COLO668 (cell line): Measurements from ENCODE around the gene MGMT.

Experiments used
- DNase-seq: peaks from one replicate; lab custom pipeline; 2025; ENCODE audit not compliant: unreplicated experiment; lab: John Stamatoyannopoulos, UW

MGMT gene

DNA sequence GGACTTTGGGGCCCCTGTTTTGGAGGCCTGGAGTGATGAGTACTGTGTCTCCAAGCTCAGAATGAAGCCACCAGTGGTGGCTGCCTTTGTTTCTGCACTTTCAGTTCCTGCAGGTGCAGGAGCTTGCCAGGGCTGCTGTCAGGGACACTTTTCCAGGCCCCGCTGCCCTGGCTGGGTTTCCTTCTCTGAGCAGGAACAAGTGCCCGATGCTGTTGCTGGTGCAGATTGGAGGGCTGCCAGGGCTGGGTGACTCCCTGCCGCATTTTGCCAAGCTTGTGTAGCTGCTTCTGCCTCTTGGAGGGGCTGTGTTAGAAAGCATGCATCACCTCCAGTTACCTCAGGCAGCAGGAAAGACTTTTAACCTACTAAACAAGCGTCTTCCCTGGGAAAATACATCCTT, 211.1 kb downstream of the MGMT start:
- DNase-seq, result no peak

GRCh38 chr10:129679207-129679606, 212.2 kb downstream of the MGMT start:
- no peak for DNase-seq

DNA sequence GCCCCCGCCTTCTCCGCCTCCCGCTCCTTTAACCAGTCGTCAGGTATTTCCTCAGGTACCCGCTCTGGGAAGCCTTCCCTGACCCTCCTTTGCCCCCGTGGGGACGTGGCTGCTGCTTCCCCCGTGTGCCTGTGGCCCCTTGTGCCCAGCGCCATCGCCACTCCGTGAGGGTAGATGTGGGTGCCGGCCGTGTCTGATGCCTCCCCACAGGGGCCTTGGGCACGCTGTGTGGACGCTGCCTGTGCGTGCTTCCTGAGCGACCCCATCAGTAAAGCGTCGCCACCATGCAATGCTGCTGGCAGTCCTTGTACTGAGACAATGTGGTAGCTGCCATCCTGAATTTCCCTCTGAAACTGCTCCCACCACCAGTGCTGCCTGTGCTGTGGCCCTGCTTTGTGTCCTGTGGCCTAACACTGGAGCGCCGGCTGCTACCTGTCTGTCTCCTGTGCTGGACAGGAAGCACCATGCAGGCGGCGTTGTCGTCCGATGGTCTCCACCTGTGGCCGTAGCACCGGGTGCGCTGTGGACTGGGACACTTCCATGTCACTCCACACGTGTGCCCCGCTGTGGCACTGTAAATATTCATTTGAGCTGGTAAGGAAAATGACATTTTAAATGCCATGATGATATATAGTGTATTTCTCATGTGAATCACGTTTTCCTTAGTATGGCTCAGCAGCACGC, 213.8 kb downstream of the MGMT start:
- DNase-seq, result no peak

DNA sequence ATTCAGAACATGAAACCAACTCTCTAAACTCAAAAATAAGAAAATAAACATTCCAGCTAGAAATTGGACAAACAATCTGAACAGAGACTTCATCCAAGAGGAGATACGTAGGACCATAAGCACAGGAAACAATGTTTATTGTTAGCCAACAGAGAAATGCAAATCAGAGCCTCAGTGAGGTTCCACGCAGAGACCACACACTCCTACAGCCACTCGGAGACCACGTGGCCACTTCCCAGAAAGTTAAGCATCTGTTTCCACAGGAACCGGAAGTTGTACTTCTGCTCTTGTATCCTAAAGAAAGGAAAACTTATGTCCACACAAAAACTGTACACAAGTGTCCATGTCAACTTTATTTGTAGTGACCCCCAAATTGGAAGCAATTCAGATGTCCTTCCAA, 214.8 kb downstream of the MGMT start:
- DNase-seq, result no peak

- DNase-seq, result no peak
Measured at GRCh38 chr10:129683519-129683918, 216.5 kb downstream of the MGMT start.

DNA sequence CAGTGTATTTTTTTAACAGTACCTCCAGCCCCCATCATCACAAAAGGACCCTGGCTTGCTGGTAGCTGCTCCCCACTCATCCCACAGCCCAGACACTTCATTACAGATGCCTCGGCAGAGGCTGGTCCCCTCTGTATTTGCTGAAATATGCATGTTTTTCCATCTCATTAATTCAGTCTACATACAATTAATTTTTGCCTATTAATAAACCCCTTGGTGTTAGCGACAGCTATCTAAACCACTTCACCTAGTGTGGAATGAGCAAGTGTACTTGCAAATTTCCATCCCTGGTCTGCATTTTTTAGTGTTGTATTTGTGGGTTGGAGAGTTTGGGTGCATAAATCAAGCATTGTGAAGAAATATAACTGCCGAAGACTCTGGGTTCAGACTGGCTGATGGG, 216.9 kb downstream of the MGMT start:
- DNase-seq, result no peak

GRCh38 chr10:129685271-129685670, 218.2 kb downstream of the MGMT start:
- DNase-seq, result no peak

DNA sequence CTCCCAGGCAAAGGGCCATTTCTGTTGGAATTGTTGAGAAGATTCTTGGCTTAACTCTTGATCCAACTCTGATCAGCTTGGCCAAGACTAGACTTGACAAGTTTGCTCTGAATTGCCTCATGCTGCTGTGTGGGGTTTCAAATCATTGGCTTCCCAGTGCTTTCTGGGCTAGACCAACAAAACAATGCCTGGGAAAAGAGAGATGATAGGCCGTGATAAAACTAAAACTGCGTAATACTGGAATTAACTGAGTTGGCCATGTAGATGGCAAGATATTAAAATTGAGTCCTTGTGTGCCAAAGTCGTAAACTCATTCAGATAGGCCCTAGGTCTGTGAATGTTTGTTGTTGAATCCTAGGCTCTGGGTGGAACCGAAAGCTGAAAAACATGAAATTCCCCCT, 222.6 kb downstream of the MGMT start:
- no peak for DNase-seq

- no peak for DNase-seq
Measured at GRCh38 chr10:129690248-129691070, 223.4 kb downstream of the MGMT start.

DNA sequence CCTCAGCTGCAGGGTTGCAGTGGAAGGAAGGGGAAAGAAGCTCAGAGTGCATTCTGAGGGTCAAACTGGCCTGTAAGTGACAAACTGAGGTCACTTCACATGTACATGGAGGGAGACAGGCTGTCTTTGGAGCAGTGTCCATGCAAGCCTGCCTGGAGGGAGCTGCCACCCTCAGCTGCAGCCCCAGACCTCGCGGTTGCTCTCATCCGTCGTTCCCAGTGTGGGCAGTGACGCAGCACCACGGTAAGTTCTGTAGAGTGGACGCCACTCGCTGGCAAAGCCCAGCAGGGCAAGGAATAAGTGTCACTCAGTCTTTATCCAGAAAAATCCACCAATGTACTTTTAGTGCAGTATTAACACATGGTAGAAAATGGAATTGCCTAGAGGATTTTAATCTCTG, 225.7 kb downstream of the MGMT start:
- no peak for DNase-seq

- no peak for DNase-seq
Measured at GRCh38 chr10:129693382-129693781, 226.3 kb downstream of the MGMT start.

DNA sequence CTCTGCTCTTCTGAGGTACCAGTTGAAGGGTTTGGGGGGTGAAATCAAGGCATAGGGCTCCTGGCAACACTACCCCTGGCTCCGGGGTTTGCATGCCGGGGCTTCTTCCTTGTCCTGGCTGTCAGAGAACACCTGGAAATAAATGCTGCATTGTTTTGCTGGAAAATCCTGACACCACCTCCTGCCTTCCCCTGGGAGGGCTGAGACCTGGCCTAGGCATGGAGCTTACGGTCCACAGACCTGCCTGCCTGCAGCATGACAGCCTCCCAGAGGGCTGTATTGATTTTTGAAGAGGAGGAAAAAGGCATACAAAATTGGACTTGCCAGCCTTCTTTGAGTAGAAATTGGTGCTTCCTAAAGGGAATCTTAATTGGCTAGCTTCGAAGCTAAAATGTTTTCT, 227.1 kb downstream of the MGMT start:
- no peak for DNase-seq

GRCh38 chr10:129694691-129695243, 227.7 kb downstream of the MGMT start:
- no peak for DNase-seq

- no peak for DNase-seq
Measured at GRCh38 chr10:129695671-129696070, 228.6 kb downstream of the MGMT start.

GRCh38 chr10:129696636-129697035, 229.6 kb downstream of the MGMT start:
- no peak for DNase-seq

GRCh38 chr10:129697463-129698247, 230.6 kb downstream of the MGMT start:
- no peak for DNase-seq

DNA sequence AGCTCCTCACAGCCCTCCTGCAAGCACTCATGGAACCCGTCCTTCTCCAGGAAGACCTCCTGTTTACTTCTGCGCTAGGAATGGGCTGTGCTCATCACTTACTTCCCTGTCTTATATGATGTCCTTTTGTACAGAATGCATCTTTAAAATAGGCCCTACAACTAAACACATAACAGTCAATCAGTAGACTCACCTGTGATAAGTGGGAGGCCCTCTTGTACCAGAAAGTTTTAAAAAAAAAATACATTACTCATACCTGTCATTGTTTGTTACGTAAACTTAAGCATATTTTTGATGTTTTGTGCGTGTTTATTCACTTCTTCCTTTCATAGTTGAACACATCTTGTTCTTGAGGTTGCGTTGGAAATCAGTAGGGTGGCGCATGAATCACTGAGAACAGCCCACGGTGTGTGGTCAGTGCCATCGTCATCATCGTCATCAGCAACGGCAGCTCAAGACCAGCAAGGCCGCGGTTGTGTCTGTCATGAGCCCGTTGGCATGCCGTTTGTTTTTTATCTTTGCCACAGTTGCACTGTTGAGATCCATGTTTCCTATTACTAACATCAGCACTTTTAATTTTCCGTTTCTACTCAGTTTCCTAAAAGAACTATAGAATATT, 232.8 kb downstream of the MGMT start:
- DNase-seq, result no peak

GRCh38 chr10:129702605-129703004, 235.6 kb downstream of the MGMT start:
- no peak for DNase-seq

- DNase-seq, result no peak
Measured at GRCh38 chr10:129703287-129704137, 236.5 kb downstream of the MGMT start.

GRCh38 chr10:129704225-129704624, 237.2 kb downstream of the MGMT start:
- no peak for DNase-seq
